Measurements from ENCODE around the gene PDCD1.

PDCD1 gene

GRCh38 chr2:241882091-241882625 is 23.5 kb upstream of the PDCD1 start:
- no peak overlapping the region for H4K8ac ChIP-seq (ENCODE audit: low read length)
- H3K4me2 ChIP-seq (ENCODE audit: low read length, poor library complexity, severe bottlenecking) = peak overlapping the region; percentile 4
- H3K36me3 ChIP-seq (ENCODE audit: control insufficient read depth in 1 of 2, insufficient read depth in 2 of 2, low read depth in 1 of 2, low read length in 2 of 2) = peaks cover 0 to 9% of the 10 kb centered on the region in 2 experiments
- no peaks in the 10 kb centered on the region for H3K27me3 ChIP-seq (ENCODE audit: control insufficient read depth in 1 of 2, insufficient read depth in 1 of 2, low read length in 2 of 2)
- no peak overlapping the region for H2AK5ac ChIP-seq (ENCODE audit: low read length, severe bottlenecking)
- peaks cover 18% of the 10 kb centered on the region for H3K4me1 ChIP-seq (ENCODE audit: control insufficient read depth, insufficient read depth, low read depth, low read length)
- H3K23ac ChIP-seq (ENCODE audit: low read length in 2 of 2) = no peak overlapping the region
- H3K27ac ChIP-seq (ENCODE audit: low read length, poor library complexity, severe bottlenecking) = no peak overlapping the region
- peak overlapping the region in 1 of 2 experiments; percentile 13 for H3K18ac ChIP-seq (ENCODE audit: low read depth in 1 of 2, low read length in 2 of 2)
- H3K9me3 ChIP-seq (ENCODE audit: control insufficient read depth, low read length) = no peaks in the 10 kb centered on the region
- WGBS = 67% methylated on average over 18 of the region's 23 CpGs
- no peak overlapping the region for H3K14ac ChIP-seq (ENCODE audit: low read length in 2 of 2)
- no peak overlapping the region for H2AFZ ChIP-seq (ENCODE audit: low read depth, low read length)
- peak overlapping the region in 1 of 2 experiments; percentile 23 for H2BK12ac ChIP-seq (ENCODE audit: low read length in 2 of 2)
- DNase-seq = peak; percentile 9
- no peak overlapping the region for H2BK120ac ChIP-seq (ENCODE audit: low read depth, low read length)
- H2BK5ac ChIP-seq (ENCODE audit: low read depth, low read length, poor library complexity, severe bottlenecking) = no peak overlapping the region
- H3K4me3 ChIP-seq (ENCODE audit: insufficient read depth in 1 of 2, low read depth in 1 of 2, low read length in 2 of 2) = peak overlapping the region in 1 of 2 experiments; percentile 63
- H3K9ac ChIP-seq (ENCODE audit: low read length) = peak overlapping the region; percentile 47
- H3K79me1 ChIP-seq (replicated peaks; ENCODE audit: low read length, poor library complexity, severe bottlenecking) = no peaks in the 10 kb centered on the region
- no peak overlapping the region for H3K4ac ChIP-seq (ENCODE audit: low read depth in 1 of 2, low read length in 2 of 2)
- H2BK15ac ChIP-seq (ENCODE audit: low read depth, poor library complexity, severe bottlenecking) = no peak overlapping the region
- no peak overlapping the region for H4K91ac ChIP-seq (ENCODE audit: low read length)

- Histone ChIP-seq H4K8ac (ENCODE audit: low read length) (peak overlapping the region; percentile 86), H3K23ac (ENCODE audit: low read length in 2 of 2) (no peak overlapping the region), H3K79me1 (replicated peaks; ENCODE audit: low read length, poor library complexity, severe bottlenecking) (no peaks in the 10 kb centered on the region), H3K9me3 (ENCODE audit: control insufficient read depth, low read length) (no peaks in the 10 kb centered on the region), H3K4me2 (ENCODE audit: low read length, poor library complexity, severe bottlenecking) (peak overlapping the region; percentile 98), H3K4me3 (ENCODE audit: insufficient read depth in 1 of 2, low read depth in 1 of 2, low read length in 2 of 2) (peak overlapping the region; percentile 67 to 83), H2AK5ac (ENCODE audit: low read length, severe bottlenecking) (no peak overlapping the region), H2BK5ac (ENCODE audit: low read depth, low read length, poor library complexity, severe bottlenecking) (no peak overlapping the region), H2BK120ac (ENCODE audit: low read depth, low read length) (no peak overlapping the region), H3K27me3 (ENCODE audit: control insufficient read depth in 1 of 2, insufficient read depth in 1 of 2, low read length in 2 of 2) (no peaks in the 10 kb centered on the region), H2AFZ (ENCODE audit: low read depth, low read length) (peak overlapping the region; percentile 58), H3K4ac (ENCODE audit: low read depth in 1 of 2, low read length in 2 of 2) (no peak overlapping the region), H4K91ac (ENCODE audit: low read length) (peak overlapping the region; percentile 18), H3K18ac (ENCODE audit: low read depth in 1 of 2, low read length in 2 of 2) (no peak overlapping the region), H3K4me1 (ENCODE audit: control insufficient read depth, insufficient read depth, low read depth, low read length) (peaks cover 18% of the 10 kb centered on the region), H3K36me3 (ENCODE audit: control insufficient read depth in 1 of 2, insufficient read depth in 2 of 2, low read depth in 1 of 2, low read length in 2 of 2) (peaks cover 0 to 4% of the 10 kb centered on the region in 2 experiments), H3K14ac (ENCODE audit: low read length in 2 of 2) (no peak overlapping the region), H3K9ac (ENCODE audit: low read length) (peak overlapping the region; percentile 70), H2BK15ac (ENCODE audit: low read depth, poor library complexity, severe bottlenecking) (no peak overlapping the region), H2BK12ac (ENCODE audit: low read length in 2 of 2) (no peak overlapping the region), H3K27ac (ENCODE audit: low read length, poor library complexity, severe bottlenecking) (no peak overlapping the region)
- DNase-seq = no peak
- 86% methylated on average over 15 of the region's 16 CpGs for WGBS
These were observed 21.8 kb upstream of the PDCD1 start for GRCh38 chr2:241880311-241881073.

- no peak for DNase-seq
- no peak overlapping the region for H2AK5ac ChIP-seq (ENCODE audit: low read length, severe bottlenecking)
- 75% methylated on average over 9 of the region's 9 CpGs for WGBS
These were observed 20.6 kb upstream of the PDCD1 start for GRCh38 chr2:241879326-241879725.

More at GRCh38 chr2:241879326-241879725, 20.6 kb upstream of the PDCD1 start:
- Histone ChIP-seq H3K9me3 (ENCODE audit: control insufficient read depth, low read length) (no peaks in the 10 kb centered on the region), H3K4ac (ENCODE audit: low read depth in 1 of 2, low read length in 2 of 2) (no peak overlapping the region), H3K23ac (ENCODE audit: low read length in 2 of 2) (no peak overlapping the region), H2BK120ac (ENCODE audit: low read depth, low read length) (no peak overlapping the region), H3K27me3 (ENCODE audit: control insufficient read depth in 1 of 2, insufficient read depth in 1 of 2, low read length in 2 of 2) (no peaks in the 10 kb centered on the region), H3K79me1 (replicated peaks; ENCODE audit: low read length, poor library complexity, severe bottlenecking) (no peaks in the 10 kb centered on the region), H3K4me3 (ENCODE audit: insufficient read depth in 1 of 2, low read depth in 1 of 2, low read length in 2 of 2) (no peak overlapping the region), H3K9ac (ENCODE audit: low read length) (no peak overlapping the region), H2AFZ (ENCODE audit: low read depth, low read length) (no peak overlapping the region), H2BK15ac (ENCODE audit: low read depth, poor library complexity, severe bottlenecking) (no peak overlapping the region), H3K18ac (ENCODE audit: low read depth in 1 of 2, low read length in 2 of 2) (no peak overlapping the region), H2BK5ac (ENCODE audit: low read depth, low read length, poor library complexity, severe bottlenecking) (no peak overlapping the region), H4K8ac (ENCODE audit: low read length) (no peak overlapping the region), H2BK12ac (ENCODE audit: low read length in 2 of 2) (peak overlapping the region in 1 of 2 experiments; percentile 15), H3K4me2 (ENCODE audit: low read length, poor library complexity, severe bottlenecking) (no peak overlapping the region), H3K4me1 (ENCODE audit: control insufficient read depth, insufficient read depth, low read depth, low read length) (peaks cover 18% of the 10 kb centered on the region), H4K91ac (ENCODE audit: low read length) (peak overlapping the region; percentile 70), H3K27ac (ENCODE audit: low read length, poor library complexity, severe bottlenecking) (no peak overlapping the region), H3K36me3 (ENCODE audit: control insufficient read depth in 1 of 2, insufficient read depth in 2 of 2, low read depth in 1 of 2, low read length in 2 of 2) (no peaks in the 10 kb centered on the region), H3K14ac (ENCODE audit: low read length in 2 of 2) (no peak overlapping the region)

Data from mesenchymal stem cell (in vitro differentiated cells and primary cell).